Uterus (tissue), 4 donors: ENCODE results near the gene ARVCF. TPM values are rescaled to one million over a fixed set of nuclear protein-coding genes. Genes with fewer than 3 reads are reported as not detected.
"Not testable (repeated sequence)": the region's sequence is repeated elsewhere in the genome, so short reads cannot be mapped to it uniquely, and the experiment has no call there.

ENCODE experiments used
- DNase-seq, 2 donors: peaks; one replicate each; pipeline ENCODE4 v3.0.0-alpha.2; 2019 to 2020
- H3K27ac ChIP-seq, 2 donors: fragments of 200-600 bp; sonication (generic); 1 replicate in 1 of 2; 2 replicates in 1 of 2; pipeline ENCODE4 v1.5.1; 2016 to 2018
- H3K27me3 ChIP-seq, 2 donors: fragments of 200-600 bp; sonication (generic); one replicate each; pipeline ENCODE4 v1.5.1; 2018 to 2019; ENCODE audit warnings: control low read depth in 1 of 2
- H3K36me3 ChIP-seq, 2 donors: fragments of 200-600 bp; sonication (generic); one replicate each; pipeline ENCODE4 v1.5.1; 2019; ENCODE audit warnings: control low read depth in 1 of 2
- H3K4me1 ChIP-seq, 2 donors: fragments of 200-600 bp; sonication (generic); one replicate each; pipeline ENCODE4 v1.5.1; 2018 to 2019; ENCODE audit warnings: control low read depth in 1 of 2
- H3K4me3 ChIP-seq, 2 donors: fragments of 200-600 bp; sonication (generic); 1 replicate in 1 of 2; 2 replicates in 1 of 2; pipeline ENCODE4 v1.5.1; 2018 to 2019; ENCODE audit warnings: mild to moderate bottlenecking in 1 of 2
- H3K9me3 ChIP-seq, 2 donors: fragments of 200-600 bp; sonication (generic); one replicate each; pipeline ENCODE4 v1.5.1; 2019; ENCODE audit warnings: control low read depth in 1 of 2
- POLR2A ChIP-seq, 2 donors: fragments of 450-650 bp; IDR thresholded peaks; one replicate each; pipeline ENCODE4 v1.6.1; 2016; ENCODE audit warnings: antibody characterized with exemption in 2 of 2, mild to moderate bottlenecking in 1 of 2, moderate library complexity in 1 of 2
- intact Hi-C: fragments of 100-400 bp; cut with DNase I; formaldehyde crosslinking; loops from one replicate; pipeline ENCODE4 v1.15.1; 2023; ENCODE audit warnings: low total_unique reads
- microRNA counts, 2 donors: library from miRNA; unstranded; fragments of <30 nt; microRNA quantifications; one replicate each; lab custom pipeline; 2016 to 2017
- microRNA-seq: library from miRNA; unstranded; fragments of <30 nt; microRNA quantifications from one replicate; pipeline ENCODE4, GENCODE V29; 2016; ENCODE audit warnings: borderline microRNAs expressed, borderline replicate concordance
- small RNA-seq: library from RNA; depleted of rRNA; stranded (forward); fragments of <200 nt; gene quantifications from one replicate; pipeline ENCODE3, GENCODE V24; 2016
- total RNA-seq, 4 donors: library from RNA; depleted of rRNA in 3 of 4; stranded (reverse); fragments of >200 nt in 3 of 4; gene quantifications; one replicate each; pipeline versions ENCODE4 v1.1.0 to v1.2.4, GENCODE V29; 2014 to 2023
- TF ChIP-seq, protein P1 (sequence below), 4 experiments: fragments of 200-600 bp in 2 of 4; fragments of 450-650 bp in 2 of 4; sonication (generic) in 2 of 4; IDR thresholded peaks; one replicate each; pipeline ENCODE4 v1.5.1; 2016 to 2019; ENCODE audit warnings: antibody characterized with exemption in 4 of 4, mild to moderate bottlenecking in 2 of 4, moderate library complexity in 1 of 4
- donor health status: DM: yes; HTN: yes; CAD: no.

Gene ARVCF
- total RNA-seq, 4 donors from 2014 or later, result 1.5 to 43.4 (median 16.6) TPM

- Histone ChIP-seq H3K27me3 (no peaks in the 10 kb centered on the region), H3K4me3 (no peak overlapping the region), H3K36me3 (no peaks in the 10 kb centered on the region), H3K4me1 (no peaks in the 10 kb centered on the region), H3K27ac (no peak overlapping the region), H3K9me3 (no peaks in the 10 kb centered on the region)
- no peak for TF ChIP-seq POLR2A (IDR thresholded peaks at IDR 0.05)
- TF ChIP-seq, protein P1, sequence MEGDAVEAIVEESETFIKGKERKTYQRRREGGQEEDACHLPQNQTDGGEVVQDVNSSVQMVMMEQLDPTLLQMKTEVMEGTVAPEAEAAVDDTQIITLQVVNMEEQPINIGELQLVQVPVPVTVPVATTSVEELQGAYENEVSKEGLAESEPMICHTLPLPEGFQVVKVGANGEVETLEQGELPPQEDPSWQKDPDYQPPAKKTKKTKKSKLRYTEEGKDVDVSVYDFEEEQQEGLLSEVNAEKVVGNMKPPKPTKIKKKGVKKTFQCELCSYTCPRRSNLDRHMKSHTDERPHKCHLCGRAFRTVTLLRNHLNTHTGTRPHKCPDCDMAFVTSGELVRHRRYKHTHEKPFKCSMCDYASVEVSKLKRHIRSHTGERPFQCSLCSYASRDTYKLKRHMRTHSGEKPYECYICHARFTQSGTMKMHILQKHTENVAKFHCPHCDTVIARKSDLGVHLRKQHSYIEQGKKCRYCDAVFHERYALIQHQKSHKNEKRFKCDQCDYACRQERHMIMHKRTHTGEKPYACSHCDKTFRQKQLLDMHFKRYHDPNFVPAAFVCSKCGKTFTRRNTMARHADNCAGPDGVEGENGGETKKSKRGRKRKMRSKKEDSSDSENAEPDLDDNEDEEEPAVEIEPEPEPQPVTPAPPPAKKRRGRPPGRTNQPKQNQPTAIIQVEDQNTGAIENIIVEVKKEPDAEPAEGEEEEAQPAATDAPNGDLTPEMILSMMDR (IDR thresholded peaks at IDR 0.05), result no peak
- no peak for DNase-seq
- intact Hi-C loops, result no loop called here
Measured at GRCh38 chr22:19927696-19928095, 88.9 kb downstream of the ARVCF start.

- H3K27ac ChIP-seq, H3K4me1 ChIP-seq, H3K4me3 ChIP-seq, DNase-seq, H3K36me3 ChIP-seq, intact Hi-C loops, H3K27me3 ChIP-seq, H3K9me3 ChIP-seq: not testable (repeated sequence)
Measured at GRCh38 chr22:19926028-19926427, 90.6 kb downstream of the ARVCF start.

DNA sequence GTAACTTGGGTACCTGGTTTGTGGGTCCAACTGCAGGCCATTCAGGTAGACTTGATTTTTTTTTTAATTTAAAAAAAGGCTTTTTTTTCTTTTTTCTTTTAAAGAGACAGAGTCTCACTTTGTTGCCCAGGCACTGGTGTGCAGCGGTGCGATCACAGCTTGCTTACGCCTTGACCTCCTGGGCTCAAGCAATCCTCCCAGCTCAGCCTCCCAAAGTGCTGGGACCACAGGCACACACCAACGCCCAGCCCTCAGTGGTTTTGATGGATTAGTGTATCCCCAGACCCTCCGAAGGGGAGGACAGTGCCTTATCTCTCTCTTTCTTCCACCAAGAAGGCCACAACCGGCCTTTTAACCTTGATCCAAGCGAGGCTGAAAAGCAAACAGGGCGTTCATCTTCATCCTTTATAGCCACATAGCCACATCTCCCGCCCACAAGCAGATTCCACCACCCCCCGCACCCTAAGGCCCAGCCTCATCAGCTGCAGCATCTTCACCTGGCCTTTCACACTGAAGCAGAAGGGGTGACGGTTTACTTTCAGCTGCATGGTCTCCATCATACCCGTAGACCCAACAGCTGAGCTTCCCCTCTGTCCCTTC is 92.6 kb downstream of the ARVCF start:
- H3K36me3 ChIP-seq, result no peaks in the 10 kb centered on the region
- intact Hi-C loops, result no loop called here
- TF ChIP-seq, protein P1 (IDR thresholded peaks at IDR 0.05), result no peak
- no peak for TF ChIP-seq POLR2A (IDR thresholded peaks at IDR 0.05)
- H3K4me3 ChIP-seq, result no peak overlapping the region
- H3K27me3 ChIP-seq, result no peaks in the 10 kb centered on the region
- no peak for DNase-seq
- H3K27ac ChIP-seq, result no peak overlapping the region
- no peaks in the 10 kb centered on the region for H3K4me1 ChIP-seq
- no peaks in the 10 kb centered on the region for H3K9me3 ChIP-seq

DNA sequence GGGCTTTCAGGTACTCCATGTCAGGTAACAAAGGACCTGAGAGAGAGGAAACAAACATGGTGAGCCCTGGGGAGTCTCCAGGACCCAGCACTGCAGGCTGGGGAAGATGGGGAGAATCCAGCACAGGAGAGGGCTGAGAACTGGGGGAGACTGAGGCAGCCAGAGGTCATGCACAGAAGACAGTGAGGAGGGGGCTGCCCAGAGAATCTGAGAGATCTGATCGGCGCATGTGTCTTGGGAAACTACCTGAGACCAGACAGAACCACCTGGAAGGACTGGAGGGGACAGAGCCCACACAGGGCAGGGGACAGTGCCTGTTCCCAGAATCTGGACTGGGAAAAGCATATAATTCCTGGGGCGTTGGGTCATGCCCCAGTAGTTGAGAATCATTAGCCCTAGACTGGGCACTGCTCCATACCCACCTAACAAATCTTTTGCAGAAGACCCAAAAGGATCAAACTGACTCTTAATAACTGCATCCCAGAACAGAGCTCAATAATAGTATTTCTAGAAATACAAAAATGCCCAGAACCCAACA is 95.0 kb downstream of the ARVCF start:
- no peaks in the 10 kb centered on the region for H3K27me3 ChIP-seq
- H3K4me1 ChIP-seq, result no peaks in the 10 kb centered on the region
- no peak overlapping the region for H3K4me3 ChIP-seq
- TF ChIP-seq POLR2A (IDR thresholded peaks at IDR 0.05), result no peak
- TF ChIP-seq, protein P1 (IDR thresholded peaks at IDR 0.05), result no peak
- intact Hi-C loops, result no loop called here
- H3K27ac ChIP-seq, result no peak overlapping the region
- no peak for DNase-seq
- H3K9me3 ChIP-seq, result no peaks in the 10 kb centered on the region
- no peaks in the 10 kb centered on the region for H3K36me3 ChIP-seq

MicroRNAs encoded within 50 kb of the gene (microRNA counts, 767-probe panel; counts per million panel counts)
- 3,021 to 3,889 counts per million in 2 donors for microRNA hsa-miR-185-5p (lab: Ali Mortazavi, UCI)

Small RNA genes lying within 50 kb of the gene (microRNA-seq; reads per million reads assigned to microRNA genes)
- gene MIR185 (117 reads per million, percentile 57 among the genes with 10 or more reads in this experiment), gene MIR4761 (not detected)

Small RNA genes lying within 50 kb of the gene (small RNA-seq; reads per million reads assigned to genes)
- not detected for gene MIR185

Other genes with a start within 250 kb of the ARVCF start
- gene GNB1L, start 161.9 kb downstream of the ARVCF start, total RNA-seq, result 10 to 100 TPM in 1 of 4 donors, 1 to 10 TPM in 2, under 1 TPM in 1; 0.59 to 12.2 (median 3.1) TPM
- 10 to 100 TPM in 3 of 4 donors, 1 to 10 TPM in 1; 6.8 to 24.3 (median 17.7) TPM for gene RTL10, start 161.9 kb downstream of the ARVCF start, total RNA-seq
- gene COMT, start 75.1 kb downstream of the ARVCF start, total RNA-seq, result 100 to 1,000 TPM in 2 of 4 donors, 10 to 100 TPM in 2; 88.9 to 175 (median 108) TPM
- 10 to 100 TPM; 14.7 to 48.9 (median 25.6) TPM for gene TXNRD2, start 75.0 kb downstream of the ARVCF start, total RNA-seq
- gene TANGO2, start 4.3 kb upstream of the ARVCF start, total RNA-seq, result 10 to 100 TPM in 2 of 4 donors, 1 to 10 TPM in 2; 2.8 to 25.1 (median 13.3) TPM
- gene DGCR8, start 63.4 kb upstream of the ARVCF start, total RNA-seq, result 10 to 100 TPM; 13.2 to 56.2 (median 33.5) TPM
- gene RANBP1, start 99.3 kb upstream of the ARVCF start, total RNA-seq, result 100 to 1,000 TPM in 2 of 4 donors, 10 to 100 TPM in 2; 57.6 to 233 (median 135) TPM
- gene TRMT2A, start 100.4 kb upstream of the ARVCF start, total RNA-seq, result 100 to 1,000 TPM in 1 of 4 donors, 10 to 100 TPM in 3; 30.9 to 123 (median 45.3) TPM
- gene ZDHHC8, start 115.0 kb upstream of the ARVCF start, total RNA-seq, result 10 to 100 TPM in 3 of 4 donors, 1 to 10 TPM in 1; 2.4 to 87.9 (median 20.1) TPM
- gene CCDC188, start 134.2 kb upstream of the ARVCF start, total RNA-seq, result 1 to 10 TPM in 2 of 4 donors, not detected in 2; 2.7 to 4.3 TPM